Activated T-cell treated with anti-CD3 and anti-CD28 coated beads, Interleukin-2, amount 50 U/mL, for 4 hours (primary cell): ENCODE measurements around the gene TTC6. TPM values are rescaled to one million over a fixed set of nuclear protein-coding genes. Genes with fewer than 3 reads are reported as not detected.
A peak's percentile ranks its signal among the peaks of the same experiment; 100 is the strongest.
"Not testable (repeated sequence)": the region's sequence is repeated elsewhere in the genome, so short reads cannot be mapped to it uniquely, and the experiment has no call there.

Source experiments
- ATAC-seq, 2 donors: fragments of 200-7000 bp; cut with Tn5 transposase; one replicate each; pipeline ENCODE4 v1.10.0; 2021
- DNase-seq: peaks from one replicate; pipeline ENCODE4 v3.0.0-alpha.2; 2020
- H3K27me3 Mint-ChIP-seq: one replicate; pipeline ENCODE4 v1.8.0; 2021; ENCODE audit warnings: low read depth, mixed read lengths
- H3K36me3 Mint-ChIP-seq: one replicate; pipeline ENCODE4 v1.8.0; 2022; ENCODE audit warnings: mixed read lengths; ENCODE audit not compliant: insufficient read depth
- H3K4me1 Mint-ChIP-seq: one replicate; pipeline ENCODE4 v1.8.0; 2021; ENCODE audit warnings: low read depth, mixed read lengths
- H3K4me3 Mint-ChIP-seq: one replicate; pipeline ENCODE4 v1.8.0; 2021; ENCODE audit warnings: mild to moderate bottlenecking, moderate library complexity, mixed read lengths
- H3K9me3 Mint-ChIP-seq: one replicate; pipeline ENCODE4 v1.8.0; 2021; ENCODE audit warnings: mixed read lengths
- total RNA-seq, 3 donors: library from RNA; stranded (reverse); gene quantifications; one replicate each; pipeline ENCODE4 v1.2.1, GENCODE V29; 2021

TTC6 gene, protein sequence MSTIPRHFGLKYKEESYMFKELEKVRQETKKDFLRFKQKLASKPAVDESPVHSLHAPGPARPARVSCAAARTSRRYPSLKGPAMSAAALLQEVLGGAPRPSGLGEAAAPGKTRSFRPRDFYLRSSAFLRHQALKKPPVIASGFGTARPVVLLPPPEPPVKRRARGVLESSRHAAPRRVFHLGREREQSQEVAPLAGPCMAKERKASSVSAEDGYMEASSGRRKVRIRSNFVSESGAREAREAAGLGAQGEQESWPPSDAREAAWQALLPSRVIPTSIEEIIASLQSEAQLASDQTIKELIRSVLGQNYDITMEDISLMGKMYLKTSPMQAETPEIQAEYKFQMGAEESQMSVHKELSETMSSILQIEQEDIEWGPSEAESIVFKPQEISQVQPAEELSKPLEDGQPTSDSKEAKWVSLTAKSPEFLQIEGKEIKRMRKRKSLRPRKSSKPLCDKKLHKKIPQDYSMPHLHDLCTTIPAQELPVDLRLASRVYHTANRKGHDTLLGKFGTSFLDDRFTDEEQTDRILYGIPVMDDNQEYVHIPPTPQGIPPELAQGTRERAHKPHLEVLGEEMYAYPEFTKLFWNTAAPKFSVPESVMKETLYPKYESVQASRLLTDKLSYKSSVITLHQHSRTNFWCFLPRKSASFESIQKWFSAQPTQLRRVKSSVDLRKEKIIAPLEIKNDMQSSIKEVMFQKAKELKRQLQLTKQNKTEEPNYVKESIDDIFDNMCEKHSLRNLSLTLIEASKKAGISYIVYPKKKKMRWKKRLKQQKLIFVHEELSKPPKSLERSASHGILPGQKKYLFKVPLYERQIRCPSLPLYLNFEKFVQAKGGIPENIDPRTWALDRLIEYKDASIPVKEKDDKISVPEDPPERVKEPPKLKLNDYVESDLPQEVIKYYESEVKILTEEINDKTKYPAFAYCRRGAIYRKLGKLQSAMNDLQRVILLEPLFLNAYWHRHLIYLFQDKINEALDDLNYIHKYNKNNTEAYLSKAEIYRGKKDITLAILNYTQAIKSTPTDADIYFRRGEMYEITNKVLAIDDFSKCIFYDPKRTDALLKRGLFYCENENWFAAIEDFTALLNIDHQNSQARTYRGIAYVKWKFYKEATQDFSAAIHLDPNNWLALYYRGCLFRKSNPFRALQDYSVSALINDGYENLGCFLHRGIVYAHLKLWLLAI (N-terminal part only)
- total RNA-seq = not detected

GRCh38 chr14:37594971-37595808, at the start of gene TTC6, which contains the start of gene FOXA1:
TSS of gene TTC6 (plus strand) at chr14:37595629. CDS start at chr14:37622065, 26,436 bp downstream.
TSS of gene FOXA1 (minus strand) at chr14:37595249. CDS start at chr14:37594972, 277 bp downstream.
- Mint-ChIP-seq H3K27me3 (peaks cover 82% of the 10 kb centered on the region), H3K36me3 (peaks cover 3% of the 10 kb centered on the region), H3K9me3 (peaks cover 10% of the 10 kb centered on the region), H3K4me1 (peaks cover 21% of the 10 kb centered on the region), H3K4me3 (peak within 1 kb of the TSS; percentile 77)
- no peak for DNase-seq
- peak; percentile 28 to 30 for ATAC-seq

DNA sequence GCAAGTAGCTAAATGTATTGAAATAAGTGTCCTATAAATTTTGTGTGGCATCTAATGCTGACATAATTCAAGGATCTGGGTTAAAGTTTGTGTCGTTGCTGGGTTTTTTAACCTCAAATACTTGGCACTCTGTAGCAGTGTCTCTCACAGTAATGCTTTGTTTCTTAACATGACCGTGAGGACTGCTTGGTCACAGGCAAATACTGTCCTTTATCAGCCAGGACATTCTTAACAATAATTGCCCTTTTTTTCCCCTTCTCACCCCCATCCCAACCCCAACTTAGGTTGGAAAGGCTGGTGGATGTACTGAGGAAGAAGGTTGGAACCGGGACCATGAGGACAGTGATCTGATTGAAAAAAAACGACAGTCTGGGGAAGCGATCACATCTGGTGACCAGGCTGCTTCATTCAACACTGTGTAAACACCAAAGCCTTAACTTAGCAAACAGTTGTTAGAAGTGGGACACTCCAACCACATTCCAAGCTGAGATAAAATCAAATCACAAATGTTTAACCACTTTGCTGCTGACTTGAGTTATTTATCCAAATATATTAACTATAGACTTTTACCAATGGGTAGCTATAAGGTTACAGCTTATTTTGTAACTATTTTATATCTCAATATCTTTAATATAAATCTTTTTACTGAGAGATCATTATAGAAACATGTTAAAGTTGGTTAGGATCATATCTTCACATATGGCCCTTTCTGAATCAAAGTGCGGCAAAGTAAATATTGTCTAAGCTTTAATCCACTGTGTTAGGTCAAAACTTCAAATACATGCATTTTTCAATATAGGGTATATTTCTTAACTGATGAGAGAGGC, 48.6 kb upstream of the TTC6 start:
- ATAC-seq (no peak), DNase-seq (no peak)
- no peaks in the 10 kb centered on the region for H3K27me3 Mint-ChIP-seq
- H3K4me1 Mint-ChIP-seq = no peaks in the 10 kb centered on the region
- no peak overlapping the region for H3K4me3 Mint-ChIP-seq
- H3K36me3 Mint-ChIP-seq = no peaks in the 10 kb centered on the region
- H3K9me3 Mint-ChIP-seq = no peaks in the 10 kb centered on the region

GRCh38 chr14:37550511-37550910, 44.9 kb upstream of the TTC6 start:
- Mint-ChIP-seq H3K4me3 (no peak overlapping the region), H3K4me1 (no peaks in the 10 kb centered on the region), H3K27me3 (no peaks in the 10 kb centered on the region), H3K36me3 (no peaks in the 10 kb centered on the region), H3K9me3 (peaks cover 15% of the 10 kb centered on the region)
- DNase-seq = no peak
- no peak for ATAC-seq

DNA sequence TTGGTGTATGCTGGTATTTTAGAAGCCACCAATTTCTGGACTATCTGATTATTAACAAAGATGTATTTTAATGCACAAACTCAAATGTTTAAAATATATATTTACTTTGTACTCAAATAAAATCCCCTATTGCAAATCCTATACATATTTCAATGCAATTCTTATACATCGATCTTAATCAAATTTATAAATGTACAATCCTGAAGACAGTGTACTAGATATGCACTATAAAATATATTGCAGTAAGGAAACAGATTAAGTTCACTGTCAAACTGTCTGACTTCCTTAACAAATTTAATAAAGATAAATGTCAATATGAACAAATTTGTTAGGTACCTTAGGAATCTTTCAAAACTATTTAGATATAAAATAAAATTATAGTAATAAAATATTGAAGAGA, 44.3 kb upstream of the TTC6 start:
- H3K36me3 Mint-ChIP-seq = no peaks in the 10 kb centered on the region

GRCh38 chr14:37553935-37554550, 41.4 kb upstream of the TTC6 start:
- H3K27me3 Mint-ChIP-seq = no peaks in the 10 kb centered on the region
- ATAC-seq (no peak), DNase-seq (no peak)

More for the DNA sequence above, 44.3 kb upstream of the TTC6 start:
- ATAC-seq (no peak), DNase-seq (no peak)
- Mint-ChIP-seq H3K4me3 (no peak overlapping the region), H3K4me1 (no peaks in the 10 kb centered on the region), H3K9me3 (peaks cover 15% of the 10 kb centered on the region), H3K27me3 (no peaks in the 10 kb centered on the region)

DNA sequence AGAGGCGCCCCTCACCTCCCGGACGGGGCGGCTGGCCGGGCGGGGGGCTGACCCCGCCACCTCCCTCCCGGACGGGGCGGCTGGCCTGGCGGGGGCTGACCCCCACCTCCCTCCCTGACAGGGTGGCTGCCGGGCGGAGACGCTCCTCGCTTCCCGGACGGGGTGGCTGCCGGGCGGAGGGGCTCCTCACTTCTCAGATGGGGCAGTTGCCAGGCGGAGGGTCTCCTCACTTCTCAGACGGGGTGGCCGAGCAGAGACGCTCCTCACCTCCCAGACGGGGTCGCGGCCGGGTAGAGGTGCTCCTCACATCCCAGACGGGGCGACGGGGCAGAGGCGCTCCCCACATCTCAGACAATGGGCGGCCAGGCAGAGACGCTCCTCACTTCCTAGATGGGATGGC, 39.8 kb upstream of the TTC6 start:
- peaks cover 23% of the 10 kb centered on the region for H3K9me3 Mint-ChIP-seq
- not testable (repeated sequence) for H3K27me3 Mint-ChIP-seq, ATAC-seq, H3K4me3 Mint-ChIP-seq, DNase-seq, H3K4me1 Mint-ChIP-seq, H3K36me3 Mint-ChIP-seq

More at GRCh38 chr14:37553935-37554550, 41.4 kb upstream of the TTC6 start:
- Mint-ChIP-seq H3K36me3 (no peaks in the 10 kb centered on the region), H3K4me3 (no peak overlapping the region), H3K4me1 (no peaks in the 10 kb centered on the region), H3K9me3 (peaks cover 23% of the 10 kb centered on the region)

- no peaks in the 10 kb centered on the region for H3K27me3 Mint-ChIP-seq
- ATAC-seq = no peak
- peaks cover 15% of the 10 kb centered on the region for H3K9me3 Mint-ChIP-seq
- no peaks in the 10 kb centered on the region for H3K36me3 Mint-ChIP-seq
- no peaks in the 10 kb centered on the region for H3K4me1 Mint-ChIP-seq
- no peak for DNase-seq
- no peak overlapping the region for H3K4me3 Mint-ChIP-seq
Observed at GRCh38 chr14:37558740-37559139, 36.7 kb upstream of the TTC6 start.

- DNase-seq (no peak), ATAC-seq (no peak)
- peaks cover 8% of the 10 kb centered on the region for H3K9me3 Mint-ChIP-seq
- H3K4me3 Mint-ChIP-seq = no peak overlapping the region
- H3K4me1 Mint-ChIP-seq = no peaks in the 10 kb centered on the region
- no peaks in the 10 kb centered on the region for H3K27me3 Mint-ChIP-seq
- H3K36me3 Mint-ChIP-seq = no peaks in the 10 kb centered on the region
Observed at GRCh38 chr14:37559386-37559785, 36.0 kb upstream of the TTC6 start.

DNA sequence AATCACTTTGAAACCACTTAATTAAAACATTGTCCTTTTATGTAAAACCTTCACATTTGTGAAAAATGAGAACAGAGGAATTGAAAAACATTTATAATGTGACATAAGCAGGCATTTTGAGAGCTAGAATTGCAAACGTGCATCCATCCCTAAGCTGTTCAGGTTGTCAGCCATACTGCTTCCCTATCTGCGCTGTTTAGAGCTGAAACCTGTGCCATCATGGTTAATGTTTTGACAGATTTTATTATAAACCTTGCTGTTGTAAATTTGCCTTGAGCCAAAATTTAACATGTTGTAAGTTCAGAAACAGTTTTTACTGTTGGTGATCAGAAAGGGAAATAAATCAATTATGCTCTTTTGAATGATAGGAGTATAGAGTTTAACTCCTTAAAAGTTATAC, 32.2 kb upstream of the TTC6 start:
- DNase-seq (no peak), ATAC-seq (no peak)
- no peaks in the 10 kb centered on the region for H3K27me3 Mint-ChIP-seq
- no peak overlapping the region for H3K4me3 Mint-ChIP-seq
- no peaks in the 10 kb centered on the region for H3K9me3 Mint-ChIP-seq
- H3K4me1 Mint-ChIP-seq = no peaks in the 10 kb centered on the region
- H3K36me3 Mint-ChIP-seq = no peaks in the 10 kb centered on the region

- H3K4me3 Mint-ChIP-seq = no peak overlapping the region
- H3K4me1 Mint-ChIP-seq = no peaks in the 10 kb centered on the region
- DNase-seq (no peak), ATAC-seq (no peak)
- H3K27me3 Mint-ChIP-seq = no peaks in the 10 kb centered on the region
- H3K36me3 Mint-ChIP-seq = no peaks in the 10 kb centered on the region
- H3K9me3 Mint-ChIP-seq = no peaks in the 10 kb centered on the region
Observed at GRCh38 chr14:37565550-37565949, 29.9 kb upstream of the TTC6 start.

GRCh38 chr14:37566811-37567371, 28.5 kb upstream of the TTC6 start:
- H3K4me3 Mint-ChIP-seq = no peak overlapping the region
- DNase-seq (no peak), ATAC-seq (no peak)
- no peaks in the 10 kb centered on the region for H3K27me3 Mint-ChIP-seq
- no peaks in the 10 kb centered on the region for H3K36me3 Mint-ChIP-seq
- H3K9me3 Mint-ChIP-seq = no peaks in the 10 kb centered on the region
- no peaks in the 10 kb centered on the region for H3K4me1 Mint-ChIP-seq

GRCh38 chr14:37569729-37570128, 25.7 kb upstream of the TTC6 start:
- no peak for ATAC-seq
- peaks cover 8% of the 10 kb centered on the region for H3K9me3 Mint-ChIP-seq
- no peaks in the 10 kb centered on the region for H3K4me1 Mint-ChIP-seq
- no peak for DNase-seq
- H3K27me3 Mint-ChIP-seq = peaks cover 3% of the 10 kb centered on the region
- H3K36me3 Mint-ChIP-seq = no peaks in the 10 kb centered on the region
- no peak overlapping the region for H3K4me3 Mint-ChIP-seq
